Stimulated activated CD8-positive, alpha-beta memory T cell treated with anti-CD3 and anti-CD28 coated beads, Interleukin-15, amount 100 ng/mL, for 48 hours (primary cell): ENCODE measurements around the gene AWAT1.
"Not testable (repeated sequence)": the region's sequence is repeated elsewhere in the genome, so short reads cannot be mapped to it uniquely, and the experiment has no call there.

ENCODE experiments used
- DNase-seq, 2 donors: peaks; one replicate each; pipeline ENCODE4 v3.0.0-alpha.2; 2020; ENCODE audit warnings: low read depth in 2 of 2

Gene AWAT1

DNA sequence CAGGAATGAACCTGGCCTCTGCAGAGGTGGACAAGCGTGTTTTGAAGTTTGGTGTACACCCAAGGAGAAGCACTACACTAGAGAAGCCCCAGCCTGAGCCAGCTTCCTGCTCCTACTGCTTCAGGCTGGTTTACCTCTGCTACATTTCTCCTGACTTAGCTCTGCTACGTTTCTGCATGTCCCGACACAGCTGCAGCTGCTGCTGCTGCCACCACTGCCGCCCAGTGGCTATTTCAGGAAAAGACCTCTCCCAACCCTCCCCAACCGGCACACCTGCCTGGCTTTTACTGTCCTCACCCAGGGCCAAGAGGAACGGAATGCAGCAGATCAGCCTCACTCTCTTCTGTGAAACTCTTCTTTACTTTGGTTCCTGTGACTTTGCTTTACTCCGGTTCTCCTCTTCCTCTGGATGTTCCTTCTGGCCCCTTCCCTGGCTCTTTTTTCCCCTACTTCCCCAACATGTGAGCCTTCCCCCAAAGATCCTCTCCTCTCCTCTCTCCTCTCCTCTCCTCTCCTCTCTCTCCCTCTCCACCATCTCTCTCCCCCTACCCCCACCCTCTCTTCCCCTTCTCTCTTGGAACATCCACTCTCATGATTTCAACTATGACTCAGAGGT, 28.6 kb downstream of the AWAT1 start:
- peak; percentile 7 to 26 for DNase-seq

- no peak for DNase-seq
Observed at GRCh38 chrX:70264784-70265183, 30.3 kb downstream of the AWAT1 start.

DNA sequence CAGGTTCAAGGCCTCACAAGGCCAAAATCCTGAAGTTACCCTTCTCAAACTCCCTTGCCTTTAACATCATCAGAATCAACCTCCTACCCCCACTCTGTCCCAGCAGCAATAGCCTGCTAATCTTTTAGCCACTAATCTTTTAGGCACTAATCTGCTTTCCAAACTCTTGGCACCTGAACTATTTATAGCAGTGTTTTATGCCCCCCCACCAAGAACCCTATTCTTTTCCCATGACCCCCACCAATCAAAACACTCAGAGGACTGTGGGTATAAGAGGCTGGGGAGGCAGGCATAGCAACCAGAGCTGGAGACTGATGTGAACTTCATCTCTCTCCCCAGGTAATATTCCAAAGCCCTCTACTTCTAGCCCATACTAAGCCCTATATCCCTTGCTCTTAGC, 33.6 kb downstream of the AWAT1 start, which contains the start of gene ARR3:
ARR3 (plus strand) TSS at position 301 of the 400 bp plus-strand sequence. CDS start 1,052 bp downstream, outside the sequence.
- DNase-seq: no peak

- DNase-seq: not testable (repeated sequence)
Observed at GRCh38 chrX:70274029-70274428, 39.6 kb downstream of the AWAT1 start.

DNA sequence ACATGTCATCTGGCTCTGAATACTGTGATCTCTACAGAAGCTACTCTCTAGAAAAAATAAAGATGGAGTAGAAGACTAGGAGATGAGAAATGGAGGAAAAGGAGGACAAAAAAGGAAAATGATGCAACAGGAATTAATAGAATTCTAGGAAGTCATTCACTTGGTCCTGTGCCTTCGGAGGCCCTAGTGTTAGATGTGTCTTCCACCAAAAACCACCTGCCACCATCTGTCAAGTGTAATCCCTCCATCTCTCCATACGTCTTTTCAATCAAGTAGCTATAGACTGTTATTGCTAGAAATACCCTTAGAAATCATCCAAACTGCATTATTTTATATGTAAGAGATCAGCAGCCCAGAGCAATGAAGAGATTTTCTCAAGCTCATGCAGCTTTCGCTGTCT, 44.6 kb downstream of the AWAT1 start:
- DNase-seq: no peak

DNA sequence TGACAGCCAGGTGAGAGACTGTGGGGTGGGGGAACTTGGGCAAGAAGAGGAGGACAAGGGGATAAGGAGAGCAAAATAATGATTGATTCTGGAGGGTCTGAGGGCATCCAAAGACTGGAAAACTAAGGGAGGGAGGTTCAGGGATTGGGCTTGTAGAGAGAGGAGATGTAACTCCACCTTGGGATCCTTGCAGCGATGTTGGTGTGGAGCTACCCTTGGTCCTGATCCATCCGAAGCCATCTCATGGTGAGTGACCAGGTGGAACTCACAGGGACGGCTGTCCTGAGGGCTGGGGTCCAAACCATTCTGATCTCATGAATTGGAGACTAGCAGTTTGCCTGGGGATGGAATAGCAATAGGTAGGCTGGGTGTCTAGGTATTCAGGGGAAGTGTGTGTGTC, 46.1 kb downstream of the AWAT1 start:
- DNase-seq: no peak

- DNase-seq: no peak
Observed at GRCh38 chrX:70281951-70282350, 47.5 kb downstream of the AWAT1 start, which contains the start of gene RAB41. Gene RAB41 (plus strand): TSS chrX:70282172. CDS start chrX:70282218, 46 bp downstream.

- DNase-seq: no peak
Observed at GRCh38 chrX:70289168-70289792, 54.8 kb downstream of the AWAT1 start.
